HG03575 (cell line): Measurements from ENCODE around the gene TNFRSF19.
"Not testable (repeated sequence)": the region's sequence is repeated elsewhere in the genome, so short reads cannot be mapped to it uniquely, and the experiment has no call there.

Source experiments
- ATAC-seq: cut with Tn5 transposase; IDR thresholded peaks from one replicate; pipeline ENCODE4 v1.9.1; 2021; ENCODE audit not compliant: unreplicated experiment, insufficient number of reproducible peaks, low FRiP score; ENCODE audit errors: extremely low read depth

Gene TNFRSF19

DNA sequence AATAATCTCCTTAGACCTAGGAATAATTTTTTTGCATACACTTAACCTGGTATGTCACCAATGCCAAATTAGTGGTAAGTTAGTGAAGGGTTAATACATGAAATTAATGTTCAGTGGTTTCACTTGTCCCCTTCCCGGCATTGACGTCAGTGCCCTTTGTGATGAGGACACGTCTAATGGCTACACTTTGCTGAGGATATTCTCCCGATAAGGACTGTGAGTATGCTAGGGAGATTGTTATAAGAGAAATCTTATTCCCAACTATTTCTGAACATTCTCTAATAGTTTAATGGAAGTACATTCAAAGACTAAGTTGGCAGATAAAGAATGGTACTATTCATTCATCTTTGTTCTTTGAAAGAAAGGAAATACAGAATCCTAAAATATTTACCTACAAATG lies 102.4 kb downstream of the TNFRSF19 start:
- ATAC-seq = no peak

DNA sequence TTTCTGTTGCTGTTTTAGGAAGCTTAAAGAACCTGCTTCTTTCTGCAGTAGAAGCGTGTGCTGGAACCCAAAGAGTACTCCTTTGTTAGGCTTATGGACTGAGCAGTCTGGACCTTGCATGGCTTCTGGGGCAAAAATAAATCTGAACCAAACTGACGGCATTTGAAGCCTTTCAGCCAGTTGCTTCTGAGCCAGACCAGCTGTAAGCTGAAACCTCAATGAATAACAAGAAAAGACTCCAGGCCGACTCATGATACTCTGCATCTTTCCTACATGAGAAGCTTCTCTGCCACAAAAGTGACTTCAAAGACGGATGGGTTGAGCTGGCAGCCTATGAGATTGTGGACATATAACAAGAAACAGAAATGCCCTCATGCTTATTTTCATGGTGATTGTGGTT lies 103.1 kb downstream of the TNFRSF19 start:
- no peak for ATAC-seq

DNA sequence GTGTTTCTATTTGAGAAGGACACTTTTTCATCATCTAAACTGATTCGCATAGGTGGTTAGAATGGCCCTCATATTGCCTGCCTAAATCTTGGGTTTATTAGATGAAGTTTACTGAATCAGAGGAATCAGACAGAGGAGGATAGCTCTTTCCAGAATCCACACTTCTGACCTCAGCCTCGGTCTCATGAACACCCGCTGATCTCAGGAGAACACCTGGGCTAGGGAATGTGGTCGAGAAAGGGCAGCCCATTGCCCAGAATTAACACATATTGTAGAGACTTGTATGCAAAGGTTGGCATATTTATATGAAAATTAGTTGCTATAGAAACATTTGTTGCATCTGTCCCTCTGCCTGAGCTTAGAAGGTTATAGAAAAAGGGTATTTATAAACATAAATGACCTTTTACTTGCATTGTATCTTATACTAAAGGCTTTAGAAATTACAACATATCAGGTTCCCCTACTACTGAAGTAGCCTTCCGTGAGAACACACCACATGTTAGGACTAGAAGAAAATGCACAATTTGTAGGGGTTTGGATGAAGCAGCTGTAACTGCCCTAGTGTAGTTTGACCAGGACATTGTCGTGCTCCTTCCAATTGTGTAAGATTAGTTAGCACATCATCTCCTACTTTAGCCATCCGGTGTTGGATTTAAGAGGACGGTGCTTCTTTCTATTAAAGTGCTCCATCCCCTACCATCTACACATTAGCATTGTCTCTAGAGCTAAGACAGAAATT lies 103.8 kb downstream of the TNFRSF19 start:
- no peak for ATAC-seq

DNA sequence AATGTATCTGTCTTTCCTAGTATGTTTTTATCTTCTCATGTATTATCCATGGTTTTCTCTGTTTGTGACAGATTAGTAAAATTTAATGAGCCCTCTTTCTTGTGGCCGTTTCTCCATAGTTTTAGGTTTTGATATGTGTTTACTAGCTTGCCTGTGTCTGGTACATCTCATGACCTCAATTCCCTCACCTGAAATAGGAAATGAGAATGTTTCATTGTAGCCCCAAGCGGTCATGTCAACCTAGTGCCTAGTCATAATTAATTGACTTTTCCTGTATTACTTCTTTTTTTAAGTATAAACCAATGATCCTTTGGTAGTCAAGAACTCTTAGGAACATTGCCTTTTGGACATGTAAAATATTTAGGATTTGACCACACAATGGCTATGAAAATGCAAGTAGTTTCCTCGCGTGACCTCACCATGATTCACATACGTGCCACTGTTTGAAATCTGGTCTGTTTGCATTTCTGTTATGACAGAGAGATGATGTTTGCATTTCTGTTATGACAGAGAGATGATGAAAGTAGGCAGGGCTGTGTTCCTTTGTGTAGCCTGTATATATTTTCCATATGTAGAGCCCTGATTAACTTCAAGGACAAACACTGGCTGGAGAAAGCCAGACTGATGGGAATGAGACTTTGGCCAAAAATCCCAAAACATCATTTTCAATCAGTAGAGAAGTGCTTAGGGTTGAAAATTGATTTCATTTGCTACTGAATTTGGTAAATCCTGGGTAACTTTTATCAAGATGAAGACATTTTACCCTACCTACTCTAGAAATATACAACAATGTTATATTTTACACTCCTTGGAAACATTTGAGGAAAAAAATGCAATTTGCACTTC lies 104.8 kb downstream of the TNFRSF19 start:
- no peak for ATAC-seq

DNA sequence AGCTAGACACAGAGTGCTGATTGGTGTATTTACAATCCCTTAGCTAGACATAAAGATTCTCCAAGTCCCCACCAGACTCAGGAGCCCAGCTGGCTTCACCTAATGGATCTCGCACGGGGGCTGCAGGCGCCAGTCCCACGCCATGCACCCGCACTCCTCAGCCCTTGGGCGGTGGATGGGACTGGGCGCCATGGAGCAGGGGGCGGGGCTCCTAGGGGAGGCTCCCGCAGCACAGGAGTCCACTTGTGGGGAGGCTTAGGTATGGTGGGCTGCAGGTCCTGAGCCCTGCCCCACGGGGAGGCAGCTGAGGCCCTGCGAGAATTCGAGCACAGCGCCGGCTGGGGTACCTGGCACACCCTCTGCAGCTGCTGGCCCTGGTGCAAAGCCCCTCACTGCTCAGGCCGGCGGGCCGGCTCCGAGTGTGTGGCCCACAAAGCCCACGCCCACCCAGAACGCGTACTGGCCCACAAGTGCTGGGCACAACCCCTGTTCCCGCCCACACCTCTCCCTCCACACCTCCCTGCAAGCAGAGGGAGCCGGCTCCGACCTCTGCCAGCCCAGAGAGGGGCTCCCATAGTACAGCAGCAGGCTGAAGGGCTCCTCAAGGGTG lies 107.6 kb downstream of the TNFRSF19 start:
- not testable (repeated sequence) for ATAC-seq

DNA sequence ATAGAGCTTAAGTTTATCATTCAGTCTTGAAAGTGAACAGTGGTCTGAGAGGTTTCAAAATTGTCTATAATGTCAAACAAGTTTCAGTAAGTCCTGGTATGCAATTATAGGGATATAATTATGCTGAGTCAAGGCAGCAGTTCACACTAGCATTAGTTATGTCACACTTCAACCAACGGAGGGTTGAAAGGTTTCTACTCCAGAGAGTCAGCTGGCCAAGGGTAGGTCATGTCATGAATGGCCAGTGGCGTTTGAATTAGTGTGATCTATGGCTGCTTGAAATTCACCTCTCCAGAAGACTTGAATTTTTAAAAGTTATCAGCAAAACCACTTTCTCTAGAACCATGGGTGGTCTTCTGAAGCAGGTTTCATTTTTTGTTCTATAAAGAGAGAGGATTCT lies 108.6 kb downstream of the TNFRSF19 start:
- no peak for ATAC-seq

DNA sequence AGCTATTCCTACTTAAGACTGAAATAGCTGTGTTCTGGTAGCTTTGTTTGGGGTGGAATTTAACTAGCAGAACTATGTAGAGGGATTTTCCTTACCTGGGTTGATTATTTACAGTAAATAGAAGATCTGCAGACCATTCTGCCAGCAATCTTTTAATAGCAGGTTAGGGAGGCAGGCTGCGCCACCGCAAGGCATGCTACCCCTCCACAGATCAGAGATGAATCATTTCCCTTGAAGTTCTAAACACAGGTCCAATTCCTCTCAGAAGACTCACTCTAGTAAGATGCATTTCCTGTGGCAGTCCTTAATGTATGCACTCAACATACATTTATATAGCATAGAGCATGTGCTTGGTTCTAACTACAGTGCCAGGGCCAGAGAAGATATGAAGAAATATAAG lies 109.0 kb downstream of the TNFRSF19 start:
- ATAC-seq = no peak

DNA sequence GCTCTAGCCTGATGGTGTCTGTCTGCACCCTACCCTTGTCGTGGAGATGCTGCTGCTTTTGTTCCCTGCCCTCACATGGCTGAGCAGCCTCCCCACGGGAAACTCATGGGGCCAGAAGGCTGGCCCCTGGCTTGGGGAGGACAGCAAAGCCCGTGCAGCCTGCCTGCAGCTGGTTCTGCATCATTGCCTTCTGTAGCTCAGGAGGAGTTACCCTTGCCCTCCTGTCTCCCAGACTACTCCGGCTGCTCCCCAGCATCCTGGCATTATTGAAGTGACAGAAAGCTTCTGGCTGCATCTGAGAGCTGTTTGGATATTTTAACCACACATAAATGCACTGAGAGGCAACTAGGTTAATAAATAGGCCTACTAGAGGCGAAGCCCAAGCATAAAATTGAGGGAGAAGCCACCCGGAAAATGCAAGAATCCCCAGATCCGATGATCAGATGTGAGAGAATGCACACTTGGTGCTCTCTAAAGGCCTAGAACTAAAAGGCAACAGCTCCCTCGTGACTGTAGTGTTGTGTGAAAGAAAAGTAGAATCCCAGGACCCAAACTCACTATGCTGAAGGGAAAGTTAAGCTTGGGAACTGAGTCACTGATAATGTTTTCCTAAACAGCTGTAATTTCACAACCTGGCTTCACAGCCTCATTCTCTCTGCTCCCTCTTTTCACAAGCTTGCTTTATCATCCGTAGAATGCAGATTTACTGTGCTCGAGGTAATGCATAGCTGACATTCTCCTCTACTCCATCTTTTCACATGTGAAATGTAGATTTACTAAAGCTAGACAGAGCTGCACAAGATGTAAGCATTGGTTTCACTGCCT lies 110.8 kb downstream of the TNFRSF19 start:
- no peak for ATAC-seq

DNA sequence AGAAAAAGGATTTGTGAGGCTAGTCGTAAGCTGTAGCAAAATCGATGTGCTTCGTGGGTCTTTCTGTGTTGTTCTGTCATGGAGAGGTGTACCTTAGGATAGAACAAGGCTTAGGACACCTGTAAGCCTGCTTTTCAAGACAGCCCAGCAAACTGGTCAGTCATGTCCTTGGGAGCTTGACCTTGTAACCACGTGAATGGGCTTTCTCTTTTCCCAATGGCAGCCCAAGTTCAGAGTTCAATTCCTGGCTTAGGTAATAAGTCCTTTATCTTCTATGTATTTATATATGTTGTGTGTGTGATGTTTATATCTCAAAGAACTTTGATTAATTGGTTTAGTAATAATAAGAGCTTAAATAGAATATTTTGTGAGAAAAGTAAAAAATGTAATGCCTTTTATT lies 112.9 kb downstream of the TNFRSF19 start:
- ATAC-seq = no peak

DNA sequence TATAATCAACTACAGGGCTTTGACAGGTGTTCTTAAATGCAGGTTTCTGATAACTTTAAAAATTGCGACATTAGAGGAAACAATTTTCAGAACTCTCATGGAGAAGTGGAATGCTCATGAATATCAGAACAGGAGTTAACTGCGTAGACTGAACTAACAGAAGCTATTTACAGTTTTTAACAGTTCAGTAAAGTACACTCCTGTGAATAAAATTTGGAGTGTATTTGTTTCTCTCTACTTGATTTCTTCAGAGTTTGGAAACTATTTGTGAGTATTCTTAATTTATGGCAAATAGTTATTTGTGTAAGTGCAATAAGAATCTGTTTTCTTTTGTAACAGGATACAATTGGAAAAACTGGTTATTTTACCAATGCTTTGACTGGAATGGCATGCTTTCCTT lies 114.4 kb downstream of the TNFRSF19 start:
- ATAC-seq = no peak

DNA sequence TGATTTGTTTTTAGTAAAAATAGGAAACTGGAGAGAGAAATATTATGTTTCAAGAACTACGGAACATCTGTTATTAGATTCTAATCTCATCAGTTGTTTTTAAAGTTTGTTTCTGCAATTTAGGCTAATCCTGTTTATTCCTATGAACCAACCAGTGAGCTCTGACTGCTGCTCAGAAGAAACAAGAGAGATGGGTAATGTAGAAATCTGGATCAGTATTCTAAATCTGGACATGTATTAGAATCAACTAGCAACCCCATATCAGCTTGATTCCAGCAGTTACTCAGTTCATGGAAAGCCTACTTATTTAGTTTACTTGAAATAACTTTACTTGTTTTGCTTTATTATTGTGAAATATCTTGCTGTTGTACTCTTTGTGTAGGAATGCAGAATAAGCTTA lies 115.2 kb downstream of the TNFRSF19 start:
- no peak for ATAC-seq

DNA sequence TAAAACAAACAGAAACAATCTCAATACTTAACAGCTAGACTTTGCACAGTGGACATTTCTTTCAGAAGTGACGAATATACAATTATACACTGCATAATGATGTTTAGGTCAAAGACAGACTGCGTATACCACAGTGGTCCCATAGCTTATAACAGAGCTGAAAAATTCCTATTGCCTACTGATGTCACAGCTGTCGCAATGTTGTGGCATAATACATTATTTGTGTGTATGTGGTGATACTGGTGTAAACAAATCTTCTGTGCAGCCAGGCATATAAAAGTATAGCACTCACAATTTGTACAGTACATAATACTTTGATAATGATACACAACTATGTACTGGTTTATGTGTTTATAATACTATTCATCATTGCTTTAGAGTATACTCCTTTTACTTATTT lies 116.7 kb downstream of the TNFRSF19 start:
- ATAC-seq = no peak

DNA sequence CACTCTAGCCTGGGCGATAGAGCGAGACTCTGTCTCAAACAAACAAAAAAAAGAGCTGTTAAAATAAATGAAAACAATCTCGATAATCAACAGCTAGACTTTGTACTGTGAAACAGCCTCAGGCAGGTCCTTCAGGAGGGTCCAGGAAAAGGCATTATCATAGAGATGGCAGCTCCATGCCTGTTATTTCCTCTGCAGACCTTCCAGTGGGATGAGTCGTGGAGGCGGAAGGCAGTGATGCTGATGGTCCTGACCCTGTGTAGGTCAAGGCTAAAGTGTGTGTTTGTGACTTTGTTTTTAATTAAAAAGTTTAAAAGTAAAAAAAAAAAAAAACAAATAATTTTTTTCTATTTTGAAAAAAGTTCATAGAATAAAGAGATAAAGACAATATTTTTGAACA lies 117.4 kb downstream of the TNFRSF19 start:
- ATAC-seq = no peak

DNA sequence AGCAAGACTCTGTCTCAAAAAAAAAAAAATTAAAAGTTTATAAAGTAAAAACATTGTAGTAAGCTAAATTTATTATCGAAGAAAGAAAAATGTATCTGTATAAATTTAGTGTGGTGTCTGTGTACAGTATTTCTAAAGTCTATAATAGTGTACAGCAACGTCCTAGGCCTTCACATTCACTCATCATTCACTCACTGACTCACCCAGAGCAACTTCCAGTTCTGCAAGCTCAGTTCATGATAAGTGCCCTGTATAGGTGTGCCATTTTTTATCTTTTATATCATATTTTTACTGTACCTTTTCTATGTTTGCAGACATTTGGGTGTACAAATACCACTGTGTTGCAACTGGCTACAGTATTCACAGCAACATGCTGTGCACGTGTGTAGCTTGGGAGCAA lies 118.1 kb downstream of the TNFRSF19 start:
- no peak for ATAC-seq

DNA sequence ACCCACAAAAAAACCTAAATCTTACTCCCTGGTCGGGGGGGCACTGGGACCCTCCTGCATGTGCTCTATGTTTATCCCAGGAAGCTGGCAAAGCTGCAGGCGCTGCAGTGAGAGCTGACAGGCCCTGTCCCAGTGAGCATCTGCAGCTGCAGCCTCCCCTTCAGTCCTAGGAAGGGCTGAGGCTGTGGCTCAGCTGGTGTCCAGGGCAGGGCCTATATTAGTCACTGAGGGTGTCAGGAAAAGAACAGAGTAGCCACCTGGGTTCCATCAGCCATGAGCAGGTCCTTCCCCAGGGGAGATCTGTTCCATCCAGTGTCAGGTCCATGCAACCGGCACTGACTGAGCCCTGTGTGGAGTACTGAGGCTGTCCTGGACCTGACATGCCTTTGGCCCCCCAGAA lies 120.5 kb downstream of the TNFRSF19 start:
- ATAC-seq = no peak

DNA sequence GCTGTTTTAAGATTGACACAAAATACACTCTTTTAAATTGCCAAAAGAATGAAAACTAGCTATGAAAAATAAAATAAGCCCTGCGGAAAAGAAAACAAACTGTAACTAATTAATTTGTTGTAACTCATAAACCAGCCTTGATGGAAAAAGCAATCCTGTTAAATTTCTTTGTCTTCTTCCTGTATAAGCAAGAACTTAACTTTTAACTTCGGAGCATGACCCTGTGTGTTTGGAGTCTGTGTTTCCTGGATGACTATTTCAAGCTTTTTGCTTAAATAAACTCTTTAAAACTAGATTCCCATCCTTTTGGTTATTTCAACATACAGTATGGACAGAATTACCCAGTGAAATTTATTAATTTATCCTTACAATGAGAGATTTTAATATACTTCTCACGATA lies 122.6 kb downstream of the TNFRSF19 start:
- ATAC-seq = no peak

DNA sequence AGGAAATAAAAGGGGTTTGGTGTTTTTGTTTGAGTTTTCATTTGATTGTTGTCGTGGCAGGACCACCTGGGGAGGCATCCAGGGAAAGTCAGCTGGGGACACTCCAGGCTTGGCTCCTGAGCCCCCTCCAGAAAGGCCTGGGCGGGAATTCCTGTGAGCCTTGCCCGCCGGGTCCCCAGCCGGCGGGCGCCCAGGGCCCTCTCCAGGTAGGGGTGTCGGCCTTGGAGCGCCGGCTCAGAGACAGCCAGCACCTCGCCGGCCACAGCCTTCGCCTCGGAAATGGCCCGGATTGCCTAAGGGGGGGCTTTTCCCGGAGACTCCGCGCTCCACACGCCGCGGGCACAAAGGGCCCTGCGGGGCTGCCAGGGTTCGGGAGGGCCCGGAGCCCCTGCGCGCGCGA lies 125.0 kb downstream of the TNFRSF19 start:
- ATAC-seq = no peak

DNA sequence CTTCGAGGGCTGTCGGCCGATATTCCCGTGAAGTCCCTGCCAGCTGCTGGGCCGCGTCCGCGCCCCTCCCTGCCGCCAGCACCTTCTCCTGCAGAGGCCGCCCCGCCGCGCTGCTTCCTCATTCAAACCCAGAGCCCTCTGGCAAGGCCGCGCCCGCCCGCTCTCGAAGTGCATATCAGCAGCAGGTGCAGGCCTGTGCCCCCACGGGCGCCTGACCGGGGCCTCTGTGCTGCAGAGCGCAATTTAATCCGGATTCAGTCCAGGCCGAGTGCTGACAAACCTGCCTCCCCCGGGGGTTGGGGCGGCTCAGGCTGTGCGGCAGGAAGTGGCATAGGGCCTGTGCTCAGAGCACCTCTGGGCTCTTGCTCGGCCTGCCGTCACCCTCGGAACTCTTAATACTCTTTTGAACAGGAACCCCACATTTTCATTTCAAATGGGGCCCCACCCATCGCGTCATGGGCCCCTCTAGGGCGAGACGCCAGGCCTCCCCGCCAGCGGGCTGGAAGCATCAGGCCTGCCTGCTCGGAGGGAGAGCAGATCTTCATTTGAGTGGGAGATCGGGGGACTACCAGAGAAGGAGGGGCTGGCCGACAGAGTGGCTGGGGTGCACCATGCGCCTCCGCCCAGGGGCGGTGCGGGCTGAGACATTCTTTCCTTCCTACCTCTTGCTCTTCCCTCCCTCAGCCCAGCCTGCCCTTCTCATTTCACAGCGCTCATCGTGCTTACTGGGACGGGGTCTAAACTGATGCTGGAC lies 125.7 kb downstream of the TNFRSF19 start:
- ATAC-seq = no peak

DNA sequence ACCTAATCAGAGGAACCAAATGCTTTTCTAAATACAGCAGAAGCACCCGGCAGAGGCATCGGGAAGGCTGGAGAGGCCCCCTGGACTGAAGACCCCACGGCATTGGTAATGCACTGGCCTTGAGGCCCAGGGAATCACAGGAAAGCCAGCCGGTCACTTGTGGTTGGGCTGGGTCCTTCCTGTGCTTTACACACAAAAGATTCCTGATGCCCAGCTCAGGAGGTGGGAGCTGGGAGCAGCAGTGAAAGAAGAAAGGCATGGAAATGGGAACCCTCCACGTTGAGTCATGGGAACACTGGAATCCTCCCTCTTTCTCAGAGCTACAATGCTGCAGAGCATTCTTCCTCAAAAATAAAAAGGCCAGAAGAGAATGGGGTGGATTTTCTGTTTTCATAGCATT lies 126.4 kb downstream of the TNFRSF19 start:
- ATAC-seq = no peak
